Endothelial cell of umbilical vein (primary cell): ENCODE measurements around the gene HK1. TPM values are rescaled to one million over a fixed set of nuclear protein-coding genes. Genes with fewer than 3 reads are reported as not detected.
"Not testable (repeated sequence)": the region's sequence is repeated elsewhere in the genome, so short reads cannot be mapped to it uniquely, and the experiment has no call there.

Source experiments
- BruUV-seq: library from RNA; stranded (reverse); fragments of 400-500 nt; replicated peaks from 2 replicates; lab custom pipeline; 2021; lab: Mats Ljungman, UMichigan
- CTCF ChIA-PET: fragments of 300-600, 350-600 bp; sonication (Branson Sonifier 250); formaldehyde crosslinking; loops from one replicate; lab custom pipeline; 2021; ENCODE audit warnings: antibody characterized with exemption, inconsistent platforms; lab: Charles Lee
- POLR2A ChIA-PET: fragments of 300-600, 350-600 bp; sonication (Branson Sonifier 250); formaldehyde crosslinking; loops from one replicate; lab custom pipeline; 2021; ENCODE audit warnings: antibody characterized with exemption, inconsistent platforms; lab: Charles Lee
- DNase-seq: peaks from one replicate; pipeline ENCODE4 v3.0.0-alpha.2; 2011; ENCODE audit warnings: low read depth, low spot score
- FAIRE-seq: peaks from 2 replicates; lab custom pipeline; 2011; peaks lifted over from hg19 to GRCh38; lab: Jason Lieb, UNC
- H2AFZ ChIP-seq: 2 replicates; pipeline ENCODE4 v1.6.0; 2012; ENCODE audit warnings: low read depth, low read length, control low read depth, inconsistent platforms
- H3K27ac ChIP-seq: 2 replicates; pipeline ENCODE4 v1.5.1; 2011; ENCODE audit warnings: low read depth, mild to moderate bottlenecking, control low read depth, low read length, moderate library complexity; ENCODE audit not compliant: insufficient read depth
- H3K27me3 ChIP-seq, 2 experiments: 2 replicates each; pipeline versions ENCODE4 v1.6.0 to v1.6.1; 2011; ENCODE audit warnings: low read length in 2 of 2, mixed read lengths in 1 of 2; ENCODE audit not compliant: control insufficient read depth in 2 of 2, insufficient read depth in 2 of 2
- H3K36me3 ChIP-seq, 2 experiments: 2 replicates in 1 of 2; 3 replicates in 1 of 2; pipeline ENCODE4 v1.5.1; 2011; ENCODE audit warnings: low read length in 2 of 2, mild to moderate bottlenecking in 1 of 2, moderate library complexity in 1 of 2; ENCODE audit not compliant: control insufficient read depth in 2 of 2, insufficient read depth in 2 of 2; ENCODE audit errors: extremely low read depth in 1 of 2
- H3K4me1 ChIP-seq: 3 replicates; pipeline ENCODE4 v1.5.1; 2011; ENCODE audit warnings: mild to moderate bottlenecking, low read length; ENCODE audit not compliant: control insufficient read depth, insufficient read depth; ENCODE audit errors: extremely low read depth
- H3K4me2 ChIP-seq: 2 replicates; pipeline ENCODE4 v1.6.1; 2011; ENCODE audit warnings: low read length, control low read depth, mixed read lengths; ENCODE audit not compliant: insufficient read depth
- H3K4me3 ChIP-seq, 3 experiments: fragments of 200-600 bp in 1 of 3; sonication (generic), shearing (Covaris generic) in 1 of 3; replicated peaks in 1 of 3; 2 replicates each; pipeline ENCODE4 v1.5.1; 2011 to 2016; ENCODE audit warnings: control low read depth in 3 of 3, low read length in 3 of 3, mild to moderate bottlenecking in 2 of 3, inconsistent platforms in 1 of 3, low read depth in 1 of 3, moderate library complexity in 1 of 3; ENCODE audit not compliant: insufficient read depth in 1 of 3
- H3K79me2 ChIP-seq: 2 replicates; pipeline ENCODE4 v1.6.0; 2012; ENCODE audit warnings: low read length, inconsistent platforms; ENCODE audit not compliant: control insufficient read depth, insufficient read depth
- H3K9ac ChIP-seq: replicated peaks from 2 replicates; pipeline ENCODE3; 2011; ENCODE audit warnings: low read length, control low read depth; ENCODE audit not compliant: insufficient read depth; ENCODE audit errors: extremely low read depth
- H3K9me1 ChIP-seq: replicated peaks from 3 replicates; pipeline ENCODE4 v1.6.0; 2011; ENCODE audit warnings: mild to moderate bottlenecking, low read length; ENCODE audit not compliant: control insufficient read depth, insufficient read depth; ENCODE audit errors: extremely low read depth
- H3K9me3 ChIP-seq: replicated peaks from 2 replicates; pipeline ENCODE4 v1.5.1; 2012; ENCODE audit warnings: low read length, inconsistent platforms; ENCODE audit not compliant: control insufficient read depth, insufficient read depth
- H4K20me1 ChIP-seq: replicated peaks from 2 replicates; pipeline ENCODE3; 2011; ENCODE audit warnings: mild to moderate bottlenecking, low read length; ENCODE audit not compliant: control insufficient read depth, insufficient read depth; ENCODE audit errors: extremely low read depth
- CTCF ChIP-seq, 2 donors: IDR thresholded peaks; 1 replicate in 1 of 2; 2 replicates in 1 of 2; pipeline ENCODE4 v1.5.1; 2011; ENCODE audit warnings: low read length in 2 of 2, mild to moderate bottlenecking in 2 of 2, moderate library complexity in 2 of 2, control low read depth in 1 of 2, inconsistent platforms in 1 of 2, low read depth in 1 of 2; ENCODE audit not compliant: insufficient read depth in 1 of 2; ENCODE audit errors: extremely low read depth in 1 of 2
- EZH2 ChIP-seq: IDR thresholded peaks from 2 replicates; pipeline ENCODE4 v1.6.1; 2012; ENCODE audit warnings: borderline replicate concordance, low read depth, mild to moderate bottlenecking, moderate library complexity, low read length, inconsistent platforms; ENCODE audit not compliant: severe bottlenecking
- FOS ChIP-seq: IDR thresholded peaks from 2 replicates; pipeline ENCODE4 v1.6.1; 2011; ENCODE audit warnings: mild to moderate bottlenecking, low read length, moderate library complexity, borderline replicate concordance; ENCODE audit not compliant: insufficient read depth
- GATA2 ChIP-seq: IDR thresholded peaks from 2 replicates; pipeline ENCODE4 v1.7.0; 2011; ENCODE audit warnings: low read depth, mild to moderate bottlenecking, moderate library complexity, mixed read lengths, low read length; ENCODE audit not compliant: insufficient read length, insufficient read depth
- JUN ChIP-seq: IDR thresholded peaks from 2 replicates; pipeline ENCODE4 v1.6.1; 2011; ENCODE audit warnings: borderline replicate concordance, low read depth; ENCODE audit not compliant: insufficient read length, insufficient read depth
- MYC ChIP-seq: IDR thresholded peaks from one replicate; pipeline ENCODE4 v1.6.1; 2011; ENCODE audit warnings: mild to moderate bottlenecking, low read depth, low read length
- POLR2A ChIP-seq: IDR thresholded peaks from 2 replicates; pipeline ENCODE4 v1.6.1; 2012; ENCODE audit warnings: low read depth, mild to moderate bottlenecking, control low read depth, low read length
- POLR2AphosphoS5 ChIP-seq: IDR thresholded peaks from 2 replicates; pipeline ENCODE4 v1.6.1; 2012; ENCODE audit warnings: low read depth, mild to moderate bottlenecking, control low read depth, low read length, moderate library complexity; ENCODE audit not compliant: insufficient read depth
- dilution Hi-C: fragments of 300-500 bp; cut with MboI; formaldehyde crosslinking; loops from one replicate; pipeline ENCODE4 v1.15.0; 2019; ENCODE audit warnings: low sequenced_read_pairs; ENCODE audit not compliant: extremely low pct_ligation_motif_present
- intact Hi-C: fragments of 100-400 bp; cut with micrococcal nuclease; formaldehyde crosslinking; loops from one replicate; pipeline ENCODE4 v1.10.0; 2022
- polyA plus RNA-seq, 4 experiments: library from polyadenylated mRNA; depleted of rRNA in 3 of 4; stranded (reverse) in 3 of 4; unstranded in 1 of 4; fragments of >200 nt; gene quantifications; 2 replicates each; pipeline versions ENCODE4 v1.2.1 to v1.2.3, GENCODE V29; 2011 to 2012; ENCODE audit warnings: missing spikeins in 1 of 4
- total RNA-seq: library from RNA; stranded (reverse); gene quantifications from 2 replicates; pipeline ENCODE4 v1.2.3, GENCODE V29; 2021
- TF ChIP-seq, protein P1 (sequence below): IDR thresholded peaks from 2 replicates; pipeline ENCODE4 v1.6.1; 2011; ENCODE audit not compliant: insufficient read depth, insufficient read length

Gene HK1
- total and polyA plus RNA-seq, 2 donors (not counting 3 experiments of a cell fraction or from before 2014, with no cell fraction given): 50.8 to 121 TPM

- H4K20me1 ChIP-seq, H2AFZ ChIP-seq, FAIRE-seq, H3K27ac ChIP-seq, H3K4me2 ChIP-seq, BruUV-seq, H3K9me3 ChIP-seq, H3K36me3 ChIP-seq, H3K27me3 ChIP-seq, DNase-seq, dilution Hi-C loops, H3K4me3 ChIP-seq, POLR2A ChIA-PET, H3K9me1 ChIP-seq, H3K9ac ChIP-seq: not testable (repeated sequence)
- intact Hi-C loops: loop anchor here (2.0 kb wide), 1 partner anchor 50 kb away; no protein-coding TSS in a partner anchor
- Histone ChIP-seq H3K4me1 (peaks cover 22% of the 10 kb centered on the region), H3K79me2 (peaks cover 88% of the 10 kb centered on the region)
- CTCF ChIA-PET: interaction anchor here (2.0 kb wide), 1 partner anchor 61 kb away, joined by 5 read pairs; no protein-coding TSS in a partner anchor
Measured at GRCh38 chr10:69328888-69329287, 50.6 kb downstream of the HK1 start.

GRCh38 chr10:69329721-69330178, 51.5 kb downstream of the HK1 start:
- Histone ChIP-seq H3K36me3 (no peaks in the 10 kb centered on the region), H3K9ac (no peak overlapping the region), H3K4me2 (no peak overlapping the region), H3K79me2 (peaks cover 88% of the 10 kb centered on the region), H3K4me1 (peaks cover 23% of the 10 kb centered on the region), H4K20me1 (no peaks in the 10 kb centered on the region), H3K9me1 (no peaks in the 10 kb centered on the region), H3K27ac (no peak overlapping the region), H3K9me3 (no peaks in the 10 kb centered on the region), H3K27me3 (no peaks in the 10 kb centered on the region), H3K4me3 (no peak overlapping the region), H2AFZ (no peak overlapping the region)
- BruUV-seq: no TSS peak
- TF ChIP-seq JUN (no peak), GATA2 (no peak), POLR2A (no peak), CTCF (IDR thresholded peaks at IDR 0.05; ENCODE audit: extremely low read depth in 1 of 2, insufficient read depth in 1 of 2, low read depth in 1 of 2, low read length in 2 of 2) (no peak), MYC (no peak), EZH2 (no peak), FOS (no peak), POLR2AphosphoS5 (no peak)
- TF ChIP-seq, protein P1, sequence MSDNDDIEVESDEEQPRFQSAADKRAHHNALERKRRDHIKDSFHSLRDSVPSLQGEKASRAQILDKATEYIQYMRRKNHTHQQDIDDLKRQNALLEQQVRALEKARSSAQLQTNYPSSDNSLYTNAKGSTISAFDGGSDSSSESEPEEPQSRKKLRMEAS: no peak
- dilution Hi-C loops: no loop called here
- POLR2A ChIA-PET: no interaction called here
- FAIRE-seq (no peak), DNase-seq (no peak)
- intact Hi-C loops: loop anchor here (2.0 kb wide), 1 partner anchor 49 kb away; no protein-coding TSS in a partner anchor
- CTCF ChIA-PET: no interaction called here
